ENCODE data around the gene CA11. TPM values are rescaled to one million over a fixed set of nuclear protein-coding genes. Genes with fewer than 3 reads are reported as not detected.

The CA11 gene
- total RNA-seq, 1 donor from 2014 or later = 7.8 TPM

- Mint-ChIP-seq H3K27ac (ENCODE audit: unreplicated experiment) (no peak within 1 kb of the TSS), H3K4me3 (ENCODE audit: unreplicated experiment) (no peak within 1 kb of the TSS), H3K4me1 (ENCODE audit: low read depth, unreplicated experiment) (no peaks in the 10 kb centered on the region), H3K27me3 (ENCODE audit: unreplicated experiment) (no peaks in the 10 kb centered on the region), H3K9me3 (ENCODE audit: unreplicated experiment) (peaks cover 2% of the 10 kb centered on the region), H3K36me3 (ENCODE audit: unreplicated experiment) (no peaks in the 10 kb centered on the region)
- DNase-seq = no peak
- TF ChIP-seq, protein P1, sequence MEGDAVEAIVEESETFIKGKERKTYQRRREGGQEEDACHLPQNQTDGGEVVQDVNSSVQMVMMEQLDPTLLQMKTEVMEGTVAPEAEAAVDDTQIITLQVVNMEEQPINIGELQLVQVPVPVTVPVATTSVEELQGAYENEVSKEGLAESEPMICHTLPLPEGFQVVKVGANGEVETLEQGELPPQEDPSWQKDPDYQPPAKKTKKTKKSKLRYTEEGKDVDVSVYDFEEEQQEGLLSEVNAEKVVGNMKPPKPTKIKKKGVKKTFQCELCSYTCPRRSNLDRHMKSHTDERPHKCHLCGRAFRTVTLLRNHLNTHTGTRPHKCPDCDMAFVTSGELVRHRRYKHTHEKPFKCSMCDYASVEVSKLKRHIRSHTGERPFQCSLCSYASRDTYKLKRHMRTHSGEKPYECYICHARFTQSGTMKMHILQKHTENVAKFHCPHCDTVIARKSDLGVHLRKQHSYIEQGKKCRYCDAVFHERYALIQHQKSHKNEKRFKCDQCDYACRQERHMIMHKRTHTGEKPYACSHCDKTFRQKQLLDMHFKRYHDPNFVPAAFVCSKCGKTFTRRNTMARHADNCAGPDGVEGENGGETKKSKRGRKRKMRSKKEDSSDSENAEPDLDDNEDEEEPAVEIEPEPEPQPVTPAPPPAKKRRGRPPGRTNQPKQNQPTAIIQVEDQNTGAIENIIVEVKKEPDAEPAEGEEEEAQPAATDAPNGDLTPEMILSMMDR (IDR thresholded peaks at IDR 0.05; ENCODE audit: partially characterized antibody, unreplicated experiment) = no peak
Observed at GRCh38 chr19:48606463-48607358, 39.3 kb downstream of the CA11 start, which contains the start of gene SPACA4. TSS of gene SPACA4 (plus strand) at chr19:48606742. CDS start at chr19:48606979, 237 bp downstream.

- Mint-ChIP-seq H3K4me1 (ENCODE audit: low read depth, unreplicated experiment) (no peaks in the 10 kb centered on the region), H3K27ac (ENCODE audit: unreplicated experiment) (no peak overlapping the region)
Observed at GRCh38 chr19:48603850-48604249, 42.1 kb downstream of the CA11 start.

DNA sequence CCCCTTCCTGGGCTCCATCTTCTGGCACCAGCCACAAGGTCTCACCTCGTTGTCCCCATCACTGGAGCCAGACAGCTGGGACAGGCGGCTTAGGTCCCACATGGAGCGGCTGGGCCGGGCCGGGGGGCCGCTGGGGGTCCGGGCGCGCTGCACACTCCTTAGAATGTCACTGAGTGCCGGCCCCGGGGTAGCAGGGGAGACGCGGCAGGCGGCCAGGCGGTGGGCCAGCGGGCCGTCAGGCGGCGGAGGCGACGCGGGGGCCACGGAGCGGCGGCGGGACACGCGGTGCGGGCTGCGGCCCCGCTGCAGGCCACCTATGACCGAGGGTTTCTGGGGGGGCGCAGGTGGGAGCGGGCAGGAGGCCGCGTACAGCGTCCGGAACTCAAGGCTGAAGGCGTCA is 42.5 kb downstream of the CA11 start:
- Mint-ChIP-seq H3K9me3 (ENCODE audit: unreplicated experiment) (no peaks in the 10 kb centered on the region), H3K36me3 (ENCODE audit: unreplicated experiment) (no peaks in the 10 kb centered on the region), H3K4me1 (ENCODE audit: low read depth, unreplicated experiment) (no peaks in the 10 kb centered on the region), H3K27me3 (ENCODE audit: unreplicated experiment) (no peaks in the 10 kb centered on the region), H3K27ac (ENCODE audit: unreplicated experiment) (no peak overlapping the region), H3K4me3 (ENCODE audit: unreplicated experiment) (no peak overlapping the region)
- no peak for DNase-seq
- TF ChIP-seq, protein P1 (IDR thresholded peaks at IDR 0.05; ENCODE audit: partially characterized antibody, unreplicated experiment) = no peak

More at GRCh38 chr19:48603850-48604249, 42.1 kb downstream of the CA11 start:
- Mint-ChIP-seq H3K4me3 (ENCODE audit: unreplicated experiment) (no peak overlapping the region), H3K27me3 (ENCODE audit: unreplicated experiment) (no peaks in the 10 kb centered on the region), H3K9me3 (ENCODE audit: unreplicated experiment) (no peaks in the 10 kb centered on the region), H3K36me3 (ENCODE audit: unreplicated experiment) (no peaks in the 10 kb centered on the region)
- no peak for DNase-seq
- TF ChIP-seq, protein P1 (IDR thresholded peaks at IDR 0.05; ENCODE audit: partially characterized antibody, unreplicated experiment) = no peak

GRCh38 chr19:48603001-48603400 is 43.0 kb downstream of the CA11 start:
- H3K4me3 Mint-ChIP-seq (ENCODE audit: unreplicated experiment) = no peak overlapping the region
- H3K4me1 Mint-ChIP-seq (ENCODE audit: low read depth, unreplicated experiment) = no peaks in the 10 kb centered on the region
- no peaks in the 10 kb centered on the region for H3K36me3 Mint-ChIP-seq (ENCODE audit: unreplicated experiment)
- H3K27me3 Mint-ChIP-seq (ENCODE audit: unreplicated experiment) = no peaks in the 10 kb centered on the region
- no peaks in the 10 kb centered on the region for H3K9me3 Mint-ChIP-seq (ENCODE audit: unreplicated experiment)
- TF ChIP-seq, protein P1 (IDR thresholded peaks at IDR 0.05; ENCODE audit: partially characterized antibody, unreplicated experiment) = no peak
- no peak for DNase-seq
- H3K27ac Mint-ChIP-seq (ENCODE audit: unreplicated experiment) = no peak overlapping the region

All from glutamatergic neuron (in vitro differentiated cells).